Fibroblast of peridontal ligament (primary cell): ENCODE data around the gene SMIM27.
"Not testable (repeated sequence)": the region's sequence is repeated elsewhere in the genome, so short reads cannot be mapped to it uniquely, and the experiment has no call there.

Source experiments
- DNase-seq: peaks from one replicate; pipeline ENCODE4 v3.0.0-alpha.2; 2010; ENCODE audit errors: extremely low read depth

SMIM27 gene

DNA sequence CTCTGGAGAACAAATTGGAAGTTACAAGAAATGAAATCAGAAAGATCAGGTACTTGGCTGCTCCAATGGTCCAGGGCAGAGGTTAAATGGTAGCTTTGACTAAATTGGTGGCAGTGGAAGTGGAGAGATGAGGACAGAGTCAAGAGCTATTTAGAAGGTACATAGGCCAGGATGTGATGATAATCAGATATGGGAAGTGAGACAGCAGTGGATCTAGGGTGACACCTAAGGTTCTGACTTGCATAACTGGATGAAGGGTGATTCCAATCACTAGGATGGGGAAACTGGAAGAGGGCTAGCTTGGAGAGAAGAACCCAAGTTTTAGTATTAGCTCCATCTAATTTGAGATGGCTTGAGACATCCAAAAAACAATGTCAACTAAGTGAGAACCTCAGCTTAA lies 44.8 kb downstream of the SMIM27 start:
- DNase-seq, result no peak

DNA sequence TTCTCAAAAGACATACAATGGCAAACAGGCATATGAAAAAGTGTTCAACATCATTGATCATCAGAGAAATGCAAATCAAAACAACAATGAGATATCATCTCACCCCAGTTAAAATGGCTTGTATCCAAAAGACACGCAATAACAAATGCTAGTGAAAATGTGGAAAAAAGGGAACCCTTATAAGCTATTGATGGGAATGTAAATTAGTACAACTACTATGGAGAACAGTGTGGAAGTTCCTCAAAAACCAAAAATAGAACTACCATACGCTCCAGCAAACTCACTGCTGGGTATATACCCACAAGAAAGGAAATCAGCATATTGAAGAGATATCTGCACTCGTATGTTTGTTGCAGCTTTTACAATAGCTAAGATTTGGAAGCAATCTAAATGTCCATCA lies 46.9 kb downstream of the SMIM27 start:
- DNase-seq, result not testable (repeated sequence)
